Muscle of leg (tissue), 11 donors: ENCODE results near the gene PRKG1. TPM values are rescaled to one million over a fixed set of nuclear protein-coding genes. Genes with fewer than 3 reads are reported as not detected.

ENCODE experiments used
- DNase-seq: peaks from one replicate; pipeline ENCODE4 v3.0.0; 2013
- H3K27ac ChIP-seq: one replicate; pipeline ENCODE4 v1.5.1; 2013; ENCODE audit warnings: mild to moderate bottlenecking, low read length, control low read depth
- H3K27me3 ChIP-seq: one replicate; pipeline ENCODE4 v1.6.1; 2013; ENCODE audit warnings: low read length; ENCODE audit not compliant: control insufficient read depth, insufficient read depth
- H3K36me3 ChIP-seq: one replicate; pipeline ENCODE4 v1.6.1; 2013; ENCODE audit warnings: low read length; ENCODE audit not compliant: control insufficient read depth, insufficient read depth
- H3K4me1 ChIP-seq: one replicate; pipeline ENCODE4 v1.6.1; 2013; ENCODE audit warnings: low read length; ENCODE audit not compliant: control insufficient read depth, insufficient read depth
- H3K4me3 ChIP-seq: one replicate; pipeline ENCODE4 v1.5.1; 2013; ENCODE audit warnings: low read length, control low read depth
- H3K9me3 ChIP-seq: replicated peaks from 2 replicates; pipeline ENCODE4 v1.6.1; 2013; ENCODE audit warnings: low read depth, low read length; ENCODE audit not compliant: control insufficient read depth
- WGBS: methylation state at CpG from one replicate; pipeline ENCODE4 v1.1.5; 2013; ENCODE audit warnings: missing lambda C conversion rate; ENCODE audit not compliant: insufficient coverage; 5-methylcytosine and 5-hydroxymethylcytosine counted together
- polyA plus RNA-seq, 8 donors: library from polyadenylated mRNA; unstranded; fragments of 120-200 nt; gene quantifications; one replicate each; pipeline versions ENCODE4 v1.2.1 to v1.2.3, GENCODE V29; 2013; ENCODE audit warnings: inconsistent platforms in 1 of 8, low replicate concordance in 1 of 8; ENCODE audit not compliant: insufficient read length in 8 of 8, insufficient read depth in 1 of 8
- total RNA-seq: library from RNA; stranded (reverse); fragments of 120-200 nt; gene quantifications from one replicate; pipeline ENCODE4 v1.2.4, GENCODE V29; 2013

PRKG1 gene
- total and polyA plus RNA-seq, 9 donors = 23.3 to 59.2 (median 50.3) TPM

- Histone ChIP-seq H3K4me3 (no peak overlapping the region), H3K36me3 (no peaks in the 10 kb centered on the region), H3K9me3 (no peaks in the 10 kb centered on the region), H3K27ac (no peak overlapping the region), H3K27me3 (no peaks in the 10 kb centered on the region), H3K4me1 (no peaks in the 10 kb centered on the region)
- DNase-seq = no peak
- no CpG with 5 or more reads among the region's 3 CpGs for WGBS
Observed at GRCh38 chr10:51804866-51805265, 730.6 kb downstream of the PRKG1 start.

GRCh38 chr10:51806079-51806835 lies 732.0 kb downstream of the PRKG1 start:
- no peak overlapping the region for H3K27ac ChIP-seq
- DNase-seq = no peak
- WGBS = 44% methylated on average over 1 of the region's 5 CpGs
- H3K4me1 ChIP-seq = no peaks in the 10 kb centered on the region
- H3K9me3 ChIP-seq = no peaks in the 10 kb centered on the region
- no peaks in the 10 kb centered on the region for H3K27me3 ChIP-seq
- no peak overlapping the region for H3K4me3 ChIP-seq
- H3K36me3 ChIP-seq = no peaks in the 10 kb centered on the region

GRCh38 chr10:51808187-51808586 lies 733.9 kb downstream of the PRKG1 start:
- no peak overlapping the region for H3K27ac ChIP-seq
- H3K9me3 ChIP-seq = no peaks in the 10 kb centered on the region
- H3K4me3 ChIP-seq = no peak overlapping the region
- H3K36me3 ChIP-seq = no peaks in the 10 kb centered on the region
- 100% methylated on average over 2 of the region's 3 CpGs for WGBS
- DNase-seq = no peak
- no peaks in the 10 kb centered on the region for H3K4me1 ChIP-seq
- no peaks in the 10 kb centered on the region for H3K27me3 ChIP-seq

GRCh38 chr10:51815723-51816122 lies 741.4 kb downstream of the PRKG1 start:
- H3K27ac ChIP-seq = no peak overlapping the region
- no peaks in the 10 kb centered on the region for H3K27me3 ChIP-seq
- H3K36me3 ChIP-seq = no peaks in the 10 kb centered on the region
- H3K4me1 ChIP-seq = no peaks in the 10 kb centered on the region
- no CpG with 5 or more reads among the region's 2 CpGs for WGBS
- no peaks in the 10 kb centered on the region for H3K9me3 ChIP-seq
- no peak for DNase-seq
- no peak overlapping the region for H3K4me3 ChIP-seq

GRCh38 chr10:51821045-51821444 lies 746.8 kb downstream of the PRKG1 start:
- H3K27me3 ChIP-seq = no peaks in the 10 kb centered on the region
- H3K4me1 ChIP-seq = no peaks in the 10 kb centered on the region
- no CpG with 5 or more reads among the region's 2 CpGs for WGBS
- no peak overlapping the region for H3K27ac ChIP-seq
- no peaks in the 10 kb centered on the region for H3K36me3 ChIP-seq
- DNase-seq = no peak
- H3K4me3 ChIP-seq = no peak overlapping the region
- no peaks in the 10 kb centered on the region for H3K9me3 ChIP-seq

GRCh38 chr10:51821745-51822144 lies 747.5 kb downstream of the PRKG1 start:
- Histone ChIP-seq H3K27me3 (no peaks in the 10 kb centered on the region), H3K36me3 (no peaks in the 10 kb centered on the region), H3K4me1 (no peaks in the 10 kb centered on the region), H3K9me3 (no peaks in the 10 kb centered on the region), H3K4me3 (no peak overlapping the region), H3K27ac (no peak overlapping the region)
- no peak for DNase-seq

GRCh38 chr10:51832652-51833383 lies 758.5 kb downstream of the PRKG1 start:
- Histone ChIP-seq H3K27ac (no peak overlapping the region), H3K9me3 (peaks cover 5% of the 10 kb centered on the region), H3K4me3 (no peak overlapping the region), H3K27me3 (no peaks in the 10 kb centered on the region), H3K4me1 (no peaks in the 10 kb centered on the region), H3K36me3 (no peaks in the 10 kb centered on the region)
- no peak for DNase-seq
- 90% methylated on average over 4 of the region's 7 CpGs for whole genome bisulfite sequencing

GRCh38 chr10:51834548-51834947 lies 760.3 kb downstream of the PRKG1 start:
- Histone ChIP-seq H3K27me3 (no peaks in the 10 kb centered on the region), H3K4me1 (no peaks in the 10 kb centered on the region), H3K36me3 (no peaks in the 10 kb centered on the region), H3K9me3 (peaks cover 5% of the 10 kb centered on the region), H3K27ac (no peak overlapping the region), H3K4me3 (no peak overlapping the region)
- WGBS = no CpG with 5 or more reads among the region's 1 CpG
- DNase-seq = no peak

GRCh38 chr10:51838471-51838870 lies 764.2 kb downstream of the PRKG1 start:
- H3K36me3 ChIP-seq = no peaks in the 10 kb centered on the region
- H3K27ac ChIP-seq = no peak overlapping the region
- DNase-seq = peak; percentile 40
- H3K27me3 ChIP-seq = no peaks in the 10 kb centered on the region
- no peaks in the 10 kb centered on the region for H3K4me1 ChIP-seq
- H3K4me3 ChIP-seq = no peak overlapping the region
- no CpG with 5 or more reads among the region's 3 CpGs for WGBS
- H3K9me3 ChIP-seq = peaks cover 5% of the 10 kb centered on the region

GRCh38 chr10:51843966-51844365 lies 769.7 kb downstream of the PRKG1 start:
- no peaks in the 10 kb centered on the region for H3K4me1 ChIP-seq
- H3K4me3 ChIP-seq = no peak overlapping the region
- H3K27me3 ChIP-seq = no peaks in the 10 kb centered on the region
- H3K27ac ChIP-seq = no peak overlapping the region
- no peak for DNase-seq
- no peaks in the 10 kb centered on the region for H3K36me3 ChIP-seq
- no peaks in the 10 kb centered on the region for H3K9me3 ChIP-seq
- no CpG with 5 or more reads among the region's 2 CpGs for WGBS
